RWPE2 (cell line): ENCODE results near the gene STXBP3.

Experiments used
- ATAC-seq: fragments of 200-7000 bp; cut with Tn5 transposase; 3 replicates; pipeline ENCODE4 v1.9.1; 2021; ENCODE audit warnings: low read depth
- DNase-seq: peaks from one replicate; pipeline ENCODE4 v3.0.0-alpha.2; 2020; ENCODE audit warnings: low spot score
- H3K27ac ChIP-seq: fragments of 450-650 bp; 2 replicates; pipeline ENCODE4 v1.5.1; 2017; ENCODE audit warnings: mild to moderate bottlenecking; ENCODE audit not compliant: poor library complexity, severe bottlenecking
- H3K27me3 ChIP-seq: fragments of 250-450 bp; sonication (Bioruptor Pico); 2 replicates; pipeline ENCODE4 v1.5.1; 2021; ENCODE audit warnings: mild to moderate bottlenecking, moderate library complexity; ENCODE audit not compliant: insufficient read depth, poor library complexity, severe bottlenecking
- H3K36me3 ChIP-seq: fragments of 250-450 bp; sonication (Bioruptor Pico); 2 replicates; pipeline ENCODE4 v1.5.1; 2020; ENCODE audit warnings: low read depth, mild to moderate bottlenecking, moderate library complexity
- H3K4me1 ChIP-seq: fragments of 250-450 bp; sonication (Bioruptor Pico); 2 replicates; pipeline ENCODE4 v1.5.1; 2021; ENCODE audit warnings: mild to moderate bottlenecking, moderate library complexity; ENCODE audit not compliant: insufficient read depth, poor library complexity, severe bottlenecking
- H3K4me3 ChIP-seq: fragments of 250-450 bp; sonication (Bioruptor Pico); 2 replicates; pipeline ENCODE4 v1.5.1; 2021; ENCODE audit warnings: mild to moderate bottlenecking, moderate library complexity; ENCODE audit not compliant: severe bottlenecking
- H3K9me3 ChIP-seq: fragments of 250-450 bp; sonication (Bioruptor Pico); 2 replicates; pipeline ENCODE4 v1.5.1; 2021; ENCODE audit warnings: mild to moderate bottlenecking, moderate library complexity; ENCODE audit not compliant: severe bottlenecking
- TF ChIP-seq, protein P1 (sequence below): fragments of 450-650 bp; IDR thresholded peaks from one replicate; pipeline ENCODE4 v1.5.1; 2017; ENCODE audit warnings: mild to moderate bottlenecking, moderate library complexity; ENCODE audit not compliant: poor library complexity, severe bottlenecking

Gene STXBP3

GRCh38 chr1:108848806-108849205 is 102.3 kb downstream of the STXBP3 start:
- Histone ChIP-seq H3K4me1 (peaks cover 11% of the 10 kb centered on the region), H3K9me3 (peaks cover 2% of the 10 kb centered on the region), H3K27ac (no peak overlapping the region), H3K27me3 (no peaks in the 10 kb centered on the region), H3K36me3 (no peaks in the 10 kb centered on the region), H3K4me3 (no peak overlapping the region)
- TF ChIP-seq, protein P1, sequence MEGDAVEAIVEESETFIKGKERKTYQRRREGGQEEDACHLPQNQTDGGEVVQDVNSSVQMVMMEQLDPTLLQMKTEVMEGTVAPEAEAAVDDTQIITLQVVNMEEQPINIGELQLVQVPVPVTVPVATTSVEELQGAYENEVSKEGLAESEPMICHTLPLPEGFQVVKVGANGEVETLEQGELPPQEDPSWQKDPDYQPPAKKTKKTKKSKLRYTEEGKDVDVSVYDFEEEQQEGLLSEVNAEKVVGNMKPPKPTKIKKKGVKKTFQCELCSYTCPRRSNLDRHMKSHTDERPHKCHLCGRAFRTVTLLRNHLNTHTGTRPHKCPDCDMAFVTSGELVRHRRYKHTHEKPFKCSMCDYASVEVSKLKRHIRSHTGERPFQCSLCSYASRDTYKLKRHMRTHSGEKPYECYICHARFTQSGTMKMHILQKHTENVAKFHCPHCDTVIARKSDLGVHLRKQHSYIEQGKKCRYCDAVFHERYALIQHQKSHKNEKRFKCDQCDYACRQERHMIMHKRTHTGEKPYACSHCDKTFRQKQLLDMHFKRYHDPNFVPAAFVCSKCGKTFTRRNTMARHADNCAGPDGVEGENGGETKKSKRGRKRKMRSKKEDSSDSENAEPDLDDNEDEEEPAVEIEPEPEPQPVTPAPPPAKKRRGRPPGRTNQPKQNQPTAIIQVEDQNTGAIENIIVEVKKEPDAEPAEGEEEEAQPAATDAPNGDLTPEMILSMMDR, result no peak
- DNase-seq, result no peak
- ATAC-seq, result no peak

- Histone ChIP-seq H3K9me3 (peaks cover 2% of the 10 kb centered on the region), H3K27ac (no peak overlapping the region), H3K4me3 (no peak overlapping the region), H3K27me3 (no peaks in the 10 kb centered on the region), H3K36me3 (no peaks in the 10 kb centered on the region), H3K4me1 (peaks cover 5% of the 10 kb centered on the region)
- ATAC-seq, result no peak
- TF ChIP-seq, protein P1, result no peak
- no peak for DNase-seq
Observed at GRCh38 chr1:108850929-108851328, 104.5 kb downstream of the STXBP3 start.

- no peaks in the 10 kb centered on the region for H3K27me3 ChIP-seq
- H3K36me3 ChIP-seq, result no peaks in the 10 kb centered on the region
- no peak for ATAC-seq
- H3K4me3 ChIP-seq, result no peak overlapping the region
- no peak overlapping the region for H3K27ac ChIP-seq
- peaks cover 2% of the 10 kb centered on the region for H3K9me3 ChIP-seq
- TF ChIP-seq, protein P1, result no peak
- DNase-seq, result no peak
- H3K4me1 ChIP-seq, result no peaks in the 10 kb centered on the region
Observed at GRCh38 chr1:108851567-108851966, 105.1 kb downstream of the STXBP3 start.

DNA sequence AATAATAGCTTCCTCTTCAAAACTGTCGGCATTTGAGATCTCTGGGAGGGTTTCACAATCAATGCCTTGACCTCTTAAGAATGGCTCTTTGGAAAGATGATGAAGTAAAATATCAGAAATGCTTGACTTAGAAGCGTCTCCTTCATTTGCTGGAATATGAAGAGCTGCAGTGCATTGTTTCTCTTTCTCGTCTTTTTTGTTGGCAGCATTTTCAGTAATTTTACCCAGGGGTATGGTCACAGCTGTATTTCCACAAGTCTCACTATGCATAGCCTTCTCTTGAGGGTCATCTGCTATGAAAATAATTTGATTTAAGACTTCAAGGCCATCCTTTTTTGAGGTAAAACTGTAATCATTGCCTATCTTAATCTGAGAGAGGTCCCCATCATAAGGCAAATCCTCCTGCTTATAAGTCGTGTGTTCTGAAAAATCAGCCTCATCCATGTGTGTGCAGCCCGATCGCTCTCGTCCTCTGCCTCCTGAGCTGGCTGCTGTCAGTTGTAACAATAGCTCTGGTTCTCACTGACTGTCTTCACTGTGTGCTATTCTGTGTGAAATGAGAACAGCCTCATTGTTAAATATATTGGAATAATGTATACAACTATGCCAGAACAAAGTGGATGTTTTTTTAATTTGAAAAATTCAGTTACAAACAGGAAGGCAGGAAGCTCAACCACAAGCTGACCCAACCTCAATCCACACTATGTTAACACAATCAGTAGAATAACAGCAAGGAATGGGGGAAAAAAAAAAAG is 105.9 kb downstream of the STXBP3 start:
- H3K9me3 ChIP-seq, result peaks cover 4% of the 10 kb centered on the region
- no peak overlapping the region for H3K4me3 ChIP-seq
- H3K36me3 ChIP-seq, result no peaks in the 10 kb centered on the region
- DNase-seq (no peak), ATAC-seq (no peak)
- TF ChIP-seq, protein P1, result no peak
- no peak overlapping the region for H3K27ac ChIP-seq
- no peaks in the 10 kb centered on the region for H3K4me1 ChIP-seq
- H3K27me3 ChIP-seq, result no peaks in the 10 kb centered on the region
